Hepatocyte (in vitro differentiated cells): ENCODE data around the gene TYSND1.

Experiments
- CTCF ChIP-seq: fragments of 200-600 bp; sonication (generic); IDR thresholded peaks from 2 replicates; pipeline ENCODE4 v1.5.1; 2016; ENCODE audit warnings: antibody characterized with exemption, mild to moderate bottlenecking; ENCODE audit not compliant: poor library complexity
- EZH2phosphoT487 ChIP-seq: fragments of 200-600 bp; sonication (generic); IDR thresholded peaks from one replicate; pipeline ENCODE4 v1.6.1; 2018; ENCODE audit warnings: antibody characterized with exemption, mild to moderate bottlenecking, low read depth, moderate library complexity; ENCODE audit not compliant: unreplicated experiment, severe bottlenecking

GRCh38 chr10:70096705-70097420, 49.6 kb downstream of the TYSND1 start:
- TF ChIP-seq CTCF (no peak), EZH2phosphoT487 (no peak)
